GOT3 (cell line): ENCODE measurements around the gene BARHL2.

ENCODE experiments used
- DNase-seq: peaks from one replicate; lab custom pipeline; 2025; ENCODE audit warnings: mixed read lengths; lab: John Stamatoyannopoulos, UW

BARHL2 gene

GRCh38 chr1:90710579-90711536 lies 6.2 kb downstream of the BARHL2 start:
- no peak for DNase-seq

DNA sequence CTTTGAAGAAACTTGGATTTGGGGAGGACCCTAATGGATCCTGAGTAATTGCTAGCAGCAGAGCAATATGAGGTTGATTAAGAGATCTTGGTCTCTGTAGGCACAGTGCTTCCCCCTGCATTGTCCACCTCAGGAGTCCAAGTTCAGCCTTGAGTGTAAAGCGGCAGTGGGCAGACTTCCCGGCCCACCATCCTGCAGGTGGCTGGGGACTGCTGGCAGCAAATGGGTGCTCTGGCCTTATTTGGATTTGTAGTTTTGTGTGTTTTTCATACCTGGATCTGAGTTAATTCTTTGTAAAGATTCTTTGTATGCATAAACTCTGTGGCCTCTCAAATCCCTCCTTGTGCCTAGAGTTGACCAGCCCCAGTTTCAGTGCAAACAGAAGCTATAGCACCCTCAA lies 7.6 kb downstream of the BARHL2 start:
- DNase-seq = no peak

- no peak for DNase-seq
Observed at GRCh38 chr1:90708826-90709225, 8.3 kb downstream of the BARHL2 start.

GRCh38 chr1:90708236-90708786 lies 8.8 kb downstream of the BARHL2 start:
- no peak for DNase-seq

DNA sequence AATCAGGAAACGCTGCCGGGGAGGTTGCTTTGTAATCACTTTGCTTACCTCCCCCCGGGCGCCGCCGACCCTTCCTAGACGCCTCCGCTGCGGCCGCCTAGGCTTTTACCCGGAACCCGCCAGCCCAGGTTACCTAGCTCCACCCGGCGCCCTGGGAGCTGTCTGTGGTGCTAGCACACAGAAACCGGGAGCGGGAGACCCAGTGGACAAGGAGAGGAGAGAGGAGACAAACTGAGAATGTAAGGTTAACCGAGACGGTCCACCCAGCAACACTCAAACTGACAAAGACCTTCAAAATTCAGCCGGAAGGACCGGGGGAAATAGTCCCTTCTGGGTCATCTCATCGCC lies 9.8 kb downstream of the BARHL2 start:
- DNase-seq = no peak

DNA sequence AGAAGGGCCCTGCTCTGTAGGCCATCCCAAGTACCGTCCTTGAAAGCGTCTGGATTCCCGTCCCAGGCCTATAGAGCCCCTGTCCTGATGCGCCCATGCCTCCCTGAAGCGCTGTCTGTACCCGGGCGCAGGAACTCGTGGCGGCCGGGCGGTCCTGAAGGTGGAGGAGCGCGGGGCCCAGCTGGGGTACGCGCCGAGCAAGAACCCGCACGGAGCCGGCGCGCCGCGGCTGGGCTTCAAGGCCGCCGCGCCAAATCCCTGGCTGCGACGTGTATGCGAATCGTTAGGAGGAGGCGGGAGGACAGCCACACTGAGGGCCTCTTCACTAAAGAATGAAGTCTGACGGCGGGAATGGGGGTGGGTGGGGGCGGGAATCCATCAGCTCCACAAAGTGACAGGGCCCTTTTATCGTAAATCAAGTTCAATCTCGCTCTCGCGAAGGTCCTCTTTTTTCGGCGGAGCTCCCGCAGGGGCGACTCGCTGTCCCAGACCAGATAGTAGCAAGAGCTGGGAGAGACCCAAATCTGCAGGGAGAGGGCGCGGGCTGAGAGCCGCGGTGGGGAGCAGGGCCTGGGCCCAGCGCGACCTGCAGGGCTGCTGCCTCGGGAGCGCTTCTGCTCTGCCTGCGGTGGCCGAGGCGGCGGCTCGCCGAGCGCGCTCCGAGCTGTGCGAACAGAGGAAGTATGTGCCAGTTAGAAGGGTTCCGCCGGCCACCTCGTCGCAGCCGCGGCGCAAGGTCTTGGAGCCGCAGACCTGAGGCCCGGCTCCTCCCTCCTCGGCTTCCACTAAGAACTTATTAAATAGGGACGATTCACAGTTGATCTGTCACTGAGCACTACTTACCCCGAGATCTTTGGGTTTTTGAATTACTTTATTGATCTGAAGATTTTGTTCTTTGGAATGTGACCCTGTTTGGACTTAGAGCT lies 10.4 kb downstream of the BARHL2 start:
- no peak for DNase-seq

GRCh38 chr1:90705956-90706355 lies 11.1 kb downstream of the BARHL2 start:
- no peak for DNase-seq

- no peak for DNase-seq
Observed at GRCh38 chr1:90704817-90705216, 12.3 kb downstream of the BARHL2 start.

DNA sequence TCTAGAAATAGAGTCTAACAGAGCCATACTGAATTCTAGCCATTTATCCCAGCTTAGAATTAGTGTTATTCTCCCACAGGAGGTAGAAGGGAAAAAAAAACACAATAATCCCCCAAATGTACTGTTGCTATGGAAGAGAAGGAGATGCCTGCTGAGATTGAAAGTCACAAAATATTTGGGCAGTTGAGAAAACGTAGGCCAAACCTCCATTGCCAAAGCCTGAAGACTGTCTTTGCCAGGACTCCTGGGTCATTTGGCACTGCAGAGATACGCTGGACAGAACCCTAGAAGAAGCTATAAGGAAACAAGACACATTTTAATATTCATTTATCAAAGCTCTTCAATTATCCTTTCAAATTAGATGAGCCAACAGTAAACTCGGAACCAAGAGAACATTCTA lies 22.3 kb downstream of the BARHL2 start:
- no peak for DNase-seq

DNA sequence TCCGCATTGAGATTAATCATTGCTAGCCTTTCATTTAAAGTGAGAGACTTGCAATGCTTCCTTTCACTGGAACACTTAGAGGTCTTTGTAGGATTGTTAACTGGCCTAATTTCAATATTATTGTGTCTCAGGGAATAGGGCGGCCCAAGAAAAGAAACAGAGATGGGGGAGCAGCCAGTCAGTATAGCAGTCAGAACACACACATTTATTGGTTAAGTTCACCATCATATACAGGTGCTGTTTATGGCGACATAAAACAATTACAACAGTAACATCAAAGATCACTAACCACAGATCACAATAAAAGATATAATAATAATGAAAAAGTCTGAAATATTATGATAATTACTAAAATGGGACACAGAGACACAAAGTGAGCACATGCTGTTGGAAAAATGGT lies 29.4 kb downstream of the BARHL2 start:
- DNase-seq = no peak

- no peak for DNase-seq
Observed at GRCh38 chr1:90675161-90675847, 41.8 kb downstream of the BARHL2 start.

GRCh38 chr1:90671741-90672140 lies 45.4 kb downstream of the BARHL2 start:
- no peak for DNase-seq

- DNase-seq = no peak
Observed at GRCh38 chr1:90671251-90671650, 45.9 kb downstream of the BARHL2 start.
